Naive thymus-derived CD4-positive, alpha-beta T cell (primary cell): Measurements from ENCODE around the gene MRE11. TPM values are rescaled to one million over a fixed set of nuclear protein-coding genes. Genes with fewer than 3 reads are reported as not detected.

Experiments used
- ATAC-seq: fragments of 150-1000 bp; cut with Tn5 transposase; 2 replicates; pipeline ENCODE4 v1.10.0; 2021; ENCODE audit warnings: mild to moderate bottlenecking, moderate library complexity
- CTCF ChIA-PET: fragments of 350-600 bp; sonication (Branson Sonifier 250); formaldehyde crosslinking; loops from one replicate; lab custom pipeline; 2021; ENCODE audit warnings: antibody characterized with exemption; lab: Charles Lee
- POLR2A ChIA-PET: fragments of 350-600 bp; sonication (Branson Sonifier 250); formaldehyde crosslinking; loops from one replicate; lab custom pipeline; 2021; ENCODE audit warnings: antibody characterized with exemption, inconsistent platforms; lab: Charles Lee
- DNase-seq, 9 donors: peaks; one replicate each; pipeline versions ENCODE4 v3.0.0 to v3.0.0-alpha.2; 2020 to 2022; ENCODE audit warnings: mixed read lengths in 1 of 9
- H3K27ac ChIP-seq: one replicate; pipeline ENCODE4 v1.7.0; 2013; ENCODE audit warnings: mild to moderate bottlenecking, low read depth, low read length, moderate library complexity
- H3K27me3 ChIP-seq, 2 donors: one replicate each; pipeline ENCODE4 v1.7.0; 2013; ENCODE audit warnings: low read length in 2 of 2, mild to moderate bottlenecking in 2 of 2, moderate library complexity in 2 of 2; ENCODE audit not compliant: control insufficient read depth in 2 of 2, insufficient read depth in 2 of 2
- H3K36me3 ChIP-seq, 3 experiments: 1 replicate in 2 of 3; 2 replicates in 1 of 3; pipeline ENCODE4 v1.7.0; 2013; ENCODE audit warnings: low read length in 3 of 3, mild to moderate bottlenecking in 3 of 3, moderate library complexity in 1 of 3; ENCODE audit not compliant: insufficient read depth in 3 of 3, control insufficient read depth in 2 of 3
- H3K4me1 ChIP-seq, 2 donors: one replicate each; pipeline ENCODE4 v1.7.0; 2013; ENCODE audit warnings: low read length in 2 of 2, mild to moderate bottlenecking in 2 of 2, moderate library complexity in 1 of 2; ENCODE audit not compliant: control insufficient read depth in 2 of 2, insufficient read depth in 2 of 2
- H3K4me3 ChIP-seq: 2 replicates; pipeline ENCODE4 v1.7.0; 2013; ENCODE audit warnings: mild to moderate bottlenecking, low read length
- H3K9me3 ChIP-seq, 3 experiments: 1 replicate in 2 of 3; 2 replicates in 1 of 3; pipeline ENCODE4 v1.7.0; 2013; ENCODE audit warnings: low read length in 3 of 3; ENCODE audit not compliant: control insufficient read depth in 2 of 3
- H3K27ac Mint-ChIP-seq, 9 donors: one replicate each; pipeline ENCODE4 v1.8.0; 2020 to 2022; ENCODE audit warnings: mixed read lengths in 9 of 9, mild to moderate bottlenecking in 8 of 9, moderate library complexity in 5 of 9, inconsistent platforms in 2 of 9
- H3K27me3 Mint-ChIP-seq, 5 donors: one replicate each; pipeline ENCODE4 v1.8.0; 2021 to 2022; ENCODE audit warnings: mixed read lengths in 5 of 5, mild to moderate bottlenecking in 1 of 5
- H3K36me3 Mint-ChIP-seq, 5 donors: one replicate each; pipeline ENCODE4 v1.8.0; 2020 to 2022; ENCODE audit warnings: mixed read lengths in 5 of 5, mild to moderate bottlenecking in 3 of 5, inconsistent platforms in 1 of 5
- H3K4me1 Mint-ChIP-seq, 7 donors: one replicate each; pipeline ENCODE4 v1.8.0; 2020 to 2022; ENCODE audit warnings: mixed read lengths in 7 of 7, mild to moderate bottlenecking in 3 of 7, inconsistent platforms in 1 of 7
- H3K4me3 Mint-ChIP-seq, 10 donors: one replicate each; pipeline ENCODE4 v1.8.0; 2020 to 2022; ENCODE audit warnings: mild to moderate bottlenecking in 10 of 10, mixed read lengths in 10 of 10, moderate library complexity in 6 of 10, inconsistent platforms in 2 of 10
- H3K9me3 Mint-ChIP-seq, 11 donors: one replicate each; pipeline ENCODE4 v1.8.0; 2020 to 2022; ENCODE audit warnings: mixed read lengths in 11 of 11, mild to moderate bottlenecking in 4 of 11, inconsistent platforms in 1 of 11, moderate library complexity in 1 of 11
- intact Hi-C, 2 donors: fragments of 100-400 bp; cut with micrococcal nuclease; formaldehyde crosslinking; loops; one replicate each; pipeline ENCODE4 v1.15.1; 2023
- polyA plus RNA-seq, 2 donors: library from polyadenylated mRNA; unstranded; fragments of 300-500 nt; fragmentation: Illumina TruSeq; gene quantifications; one replicate each; pipeline ENCODE4 v1.2.3, GENCODE V29; 2021
- total RNA-seq, 6 experiments: library from RNA in 5 of 6; stranded (reverse) in 5 of 6; gene quantifications; 1 replicate in 5 of 6; 2 replicates in 1 of 6; pipeline ENCODE4 v1.2.3 and lab custom pipeline; 2021 to 2026

The MRE11 gene
- total and polyA plus RNA-seq, 7 experiments from 2014 or later = 11.8 to 45.5 (median 28.0) TPM

GRCh38 chr11:94532211-94532610 is 38.6 kb upstream of the MRE11 start:
- ChIA-PET CTCF (interaction anchor here (1.6 kb wide), 1 partner anchor 13 kb away, joined by 5 read pairs; no protein-coding TSS in a partner anchor), POLR2A (no interaction called here)
- peaks cover 21 to 58% (median 33%) of the 10 kb centered on the region in 5 donors for H3K27me3 Mint-ChIP-seq
- DNase-seq = no peak
- intact Hi-C loops = no loop called here
- no peaks in the 10 kb centered on the region for H3K36me3 Mint-ChIP-seq
- no peak overlapping the region for H3K27ac Mint-ChIP-seq
- no peaks in the 10 kb centered on the region for H3K27me3 ChIP-seq
- no peaks in the 10 kb centered on the region for H3K4me1 Mint-ChIP-seq
- no peaks in the 10 kb centered on the region for H3K9me3 ChIP-seq
- ATAC-seq = no peak
- no peak overlapping the region for H3K27ac ChIP-seq
- no peak overlapping the region for H3K4me3 ChIP-seq
- H3K4me3 Mint-ChIP-seq = no peak overlapping the region
- no peaks in the 10 kb centered on the region for H3K9me3 Mint-ChIP-seq
- H3K36me3 ChIP-seq = no peaks in the 10 kb centered on the region
- no peaks in the 10 kb centered on the region for H3K4me1 ChIP-seq

GRCh38 chr11:94528551-94528950 is 34.9 kb upstream of the MRE11 start:
- Histone ChIP-seq H3K36me3 (no peaks in the 10 kb centered on the region), H3K4me3 (no peak overlapping the region), H3K4me1 (no peaks in the 10 kb centered on the region), H3K9me3 (no peaks in the 10 kb centered on the region), H3K27ac (no peak overlapping the region), H3K27me3 (no peaks in the 10 kb centered on the region)
- H3K9me3 Mint-ChIP-seq = no peaks in the 10 kb centered on the region
- no peaks in the 10 kb centered on the region for H3K36me3 Mint-ChIP-seq
- ChIA-PET POLR2A (no interaction called here), CTCF (no interaction called here)
- H3K4me3 Mint-ChIP-seq = no peak overlapping the region
- intact Hi-C loops = no loop called here
- H3K27ac Mint-ChIP-seq = no peak overlapping the region
- ATAC-seq (no peak), DNase-seq (no peak)
- peaks cover 11 to 58% (median 29%) of the 10 kb centered on the region in 5 donors for H3K27me3 Mint-ChIP-seq
- H3K4me1 Mint-ChIP-seq = no peaks in the 10 kb centered on the region

GRCh38 chr11:94526645-94527438 is 33.2 kb upstream of the MRE11 start:
- H3K4me3 ChIP-seq = no peak overlapping the region
- ATAC-seq (no peak), DNase-seq (no peak)
- ChIA-PET POLR2A (no interaction called here), CTCF (no interaction called here)
- H3K9me3 ChIP-seq = no peaks in the 10 kb centered on the region
- H3K36me3 Mint-ChIP-seq = no peaks in the 10 kb centered on the region
- no peak overlapping the region for H3K4me3 Mint-ChIP-seq
- H3K27ac ChIP-seq = no peak overlapping the region
- intact Hi-C loops = no loop called here
- H3K4me1 Mint-ChIP-seq = no peaks in the 10 kb centered on the region
- no peaks in the 10 kb centered on the region for H3K36me3 ChIP-seq
- H3K9me3 Mint-ChIP-seq = no peaks in the 10 kb centered on the region
- no peaks in the 10 kb centered on the region for H3K4me1 ChIP-seq
- no peak overlapping the region for H3K27ac Mint-ChIP-seq
- H3K27me3 Mint-ChIP-seq = peaks cover 11 to 56% (median 36%) of the 10 kb centered on the region in 5 donors
- no peaks in the 10 kb centered on the region for H3K27me3 ChIP-seq

GRCh38 chr11:94525546-94526324 is 32.1 kb upstream of the MRE11 start:
- Mint-ChIP-seq H3K36me3 (no peaks in the 10 kb centered on the region), H3K4me1 (no peaks in the 10 kb centered on the region), H3K4me3 (no peak overlapping the region), H3K27me3 (peaks cover 11 to 51% (median 36%) of the 10 kb centered on the region in 5 donors), H3K9me3 (no peaks in the 10 kb centered on the region), H3K27ac (no peak overlapping the region)
- H3K27me3 ChIP-seq = no peaks in the 10 kb centered on the region
- H3K4me3 ChIP-seq = no peak overlapping the region
- ATAC-seq (no peak), DNase-seq (no peak)
- ChIA-PET CTCF (interaction anchor here (0.8 kb wide), 1 partner anchor 13 kb away, joined by 3 read pairs; the partner anchor contains the start of gene C11orf97), POLR2A (no interaction called here)
- no peaks in the 10 kb centered on the region for H3K36me3 ChIP-seq
- H3K4me1 ChIP-seq = no peaks in the 10 kb centered on the region
- no peaks in the 10 kb centered on the region for H3K9me3 ChIP-seq
- no peak overlapping the region for H3K27ac ChIP-seq
- intact Hi-C loops = no loop called here

- Mint-ChIP-seq H3K4me1 (no peaks in the 10 kb centered on the region), H3K9me3 (no peaks in the 10 kb centered on the region), H3K27me3 (peaks cover 11 to 44% (median 34%) of the 10 kb centered on the region in 5 donors), H3K36me3 (no peaks in the 10 kb centered on the region), H3K27ac (no peak overlapping the region), H3K4me3 (no peak overlapping the region)
- Histone ChIP-seq H3K27ac (no peak overlapping the region), H3K36me3 (no peaks in the 10 kb centered on the region), H3K27me3 (no peaks in the 10 kb centered on the region), H3K4me1 (no peaks in the 10 kb centered on the region), H3K9me3 (no peaks in the 10 kb centered on the region), H3K4me3 (no peak overlapping the region)
- POLR2A ChIA-PET = no interaction called here
- no peak for ATAC-seq
- intact Hi-C loops = no loop called here
- CTCF ChIA-PET = no interaction called here
- no peak for DNase-seq
Observed at GRCh38 chr11:94524341-94524740, 30.7 kb upstream of the MRE11 start.

GRCh38 chr11:94521684-94522083 is 28.0 kb upstream of the MRE11 start:
- Mint-ChIP-seq H3K27me3 (peaks cover 3 to 31% (median 13%) of the 10 kb centered on the region in 5 donors), H3K36me3 (no peaks in the 10 kb centered on the region), H3K4me3 (no peak overlapping the region), H3K9me3 (no peaks in the 10 kb centered on the region), H3K4me1 (no peaks in the 10 kb centered on the region), H3K27ac (no peak overlapping the region)
- Histone ChIP-seq H3K27me3 (no peaks in the 10 kb centered on the region), H3K9me3 (no peaks in the 10 kb centered on the region), H3K27ac (no peak overlapping the region), H3K4me3 (no peak overlapping the region), H3K36me3 (no peaks in the 10 kb centered on the region), H3K4me1 (no peaks in the 10 kb centered on the region)
- CTCF ChIA-PET = interaction anchor here (0.6 to 1.6 kb wide), 2 partner anchors 75 to 1120 kb away, joined by 3 to 4 read pairs; no protein-coding TSS in a partner anchor
- POLR2A ChIA-PET = interaction anchor here (0.7 kb wide), 1 partner anchor 1431 kb away, joined by 4 read pairs; no protein-coding TSS in a partner anchor
- no peak for DNase-seq
- peak; percentile 51 for ATAC-seq
- intact Hi-C loops = loop anchor here in 1 of 2 donors (2.0 kb wide), 1 partner anchor 21 kb away; the partner anchor contains the start of gene FUT4
